Bronchial epithelial cell (primary cell): Measurements from ENCODE around the gene PLET1. TPM values are rescaled to one million over a fixed set of nuclear protein-coding genes. Genes with fewer than 3 reads are reported as not detected.
A peak's percentile ranks its signal among the peaks of the same experiment; 100 is the strongest.
"Not testable (repeated sequence)": the region's sequence is repeated elsewhere in the genome, so short reads cannot be mapped to it uniquely, and the experiment has no call there.

Experiments used
- DNase-seq: peaks from one replicate; pipeline ENCODE4 v3.0.0-alpha.2; 2010; ENCODE audit warnings: low read depth
- FAIRE-seq: peaks from 2 replicates; lab custom pipeline; 2011; peaks lifted over from hg19 to GRCh38; lab: Jason Lieb, UNC
- H3K27me3 ChIP-seq: 2 replicates; pipeline ENCODE4 v1.5.1; 2011; ENCODE audit warnings: low read length; ENCODE audit not compliant: control insufficient read depth, insufficient read depth
- H3K36me3 ChIP-seq: 2 replicates; pipeline ENCODE4 v1.5.1; 2011; ENCODE audit warnings: low read length; ENCODE audit not compliant: control insufficient read depth, insufficient read depth
- H3K4me3 ChIP-seq: 2 replicates; pipeline ENCODE4 v1.5.1; 2011; ENCODE audit warnings: mild to moderate bottlenecking, low read depth, low read length, control low read depth
- CTCF ChIP-seq: IDR thresholded peaks from 2 replicates; pipeline ENCODE4 v1.5.1; 2011; ENCODE audit warnings: mild to moderate bottlenecking, moderate library complexity, low read length, control low read depth, inconsistent platforms; ENCODE audit not compliant: insufficient read depth, severe bottlenecking
- total RNA-seq: library from RNA; depleted of rRNA; stranded (reverse); fragments of >200 nt; gene quantifications from 2 replicates; pipeline ENCODE4 v1.2.1, GENCODE V29; 2014

Gene PLET1
- total RNA-seq, 1 donor from 2014 or later, result not detected

GRCh38 chr11:112212710-112213109 is 48.0 kb downstream of the PLET1 start:
- H3K4me3 ChIP-seq, result no peak overlapping the region
- H3K36me3 ChIP-seq, result no peaks in the 10 kb centered on the region
- TF ChIP-seq CTCF, result no peak
- H3K27me3 ChIP-seq, result no peaks in the 10 kb centered on the region
- FAIRE-seq (no peak), DNase-seq (no peak)

- TF ChIP-seq CTCF, result no peak
- no peak for FAIRE-seq
- H3K27me3 ChIP-seq, result no peaks in the 10 kb centered on the region
Measured at GRCh38 chr11:112212290-112212689, 48.4 kb downstream of the PLET1 start.

GRCh38 chr11:112211536-112211935 is 49.1 kb downstream of the PLET1 start:
- Histone ChIP-seq H3K36me3 (no peaks in the 10 kb centered on the region), H3K4me3 (no peak overlapping the region), H3K27me3 (no peaks in the 10 kb centered on the region)
- FAIRE-seq (no peak), DNase-seq (no peak)
- no peak for TF ChIP-seq CTCF

More at GRCh38 chr11:112212290-112212689, 48.4 kb downstream of the PLET1 start:
- no peak overlapping the region for H3K4me3 ChIP-seq
- H3K36me3 ChIP-seq, result no peaks in the 10 kb centered on the region
- peak; percentile 65 for DNase-seq

GRCh38 chr11:112210890-112211289 is 49.8 kb downstream of the PLET1 start:
- FAIRE-seq, result no peak
- Histone ChIP-seq H3K4me3 (no peak overlapping the region), H3K27me3 (no peaks in the 10 kb centered on the region), H3K36me3 (no peaks in the 10 kb centered on the region)
- no peak for TF ChIP-seq CTCF
- no peak for DNase-seq

- FAIRE-seq (no peak), DNase-seq (no peak)
- TF ChIP-seq CTCF, result no peak
- H3K36me3 ChIP-seq, result no peaks in the 10 kb centered on the region
- H3K27me3 ChIP-seq, result no peaks in the 10 kb centered on the region
- no peak overlapping the region for H3K4me3 ChIP-seq
Measured at GRCh38 chr11:112206071-112206470, 54.6 kb downstream of the PLET1 start.

GRCh38 chr11:112200252-112200651 is 60.4 kb downstream of the PLET1 start:
- no peaks in the 10 kb centered on the region for H3K27me3 ChIP-seq
- no peak for FAIRE-seq
- H3K4me3 ChIP-seq, result no peak overlapping the region

GRCh38 chr11:112199101-112199500 is 61.6 kb downstream of the PLET1 start:
- not testable (repeated sequence) for DNase-seq, FAIRE-seq, H3K4me3 ChIP-seq, H3K27me3 ChIP-seq, H3K36me3 ChIP-seq

More at GRCh38 chr11:112200252-112200651, 60.4 kb downstream of the PLET1 start:
- TF ChIP-seq CTCF, result no peak
- DNase-seq, result no peak
- H3K36me3 ChIP-seq, result no peaks in the 10 kb centered on the region
